ENCODE measurements around the gene NKD1.

Gene NKD1

DNA sequence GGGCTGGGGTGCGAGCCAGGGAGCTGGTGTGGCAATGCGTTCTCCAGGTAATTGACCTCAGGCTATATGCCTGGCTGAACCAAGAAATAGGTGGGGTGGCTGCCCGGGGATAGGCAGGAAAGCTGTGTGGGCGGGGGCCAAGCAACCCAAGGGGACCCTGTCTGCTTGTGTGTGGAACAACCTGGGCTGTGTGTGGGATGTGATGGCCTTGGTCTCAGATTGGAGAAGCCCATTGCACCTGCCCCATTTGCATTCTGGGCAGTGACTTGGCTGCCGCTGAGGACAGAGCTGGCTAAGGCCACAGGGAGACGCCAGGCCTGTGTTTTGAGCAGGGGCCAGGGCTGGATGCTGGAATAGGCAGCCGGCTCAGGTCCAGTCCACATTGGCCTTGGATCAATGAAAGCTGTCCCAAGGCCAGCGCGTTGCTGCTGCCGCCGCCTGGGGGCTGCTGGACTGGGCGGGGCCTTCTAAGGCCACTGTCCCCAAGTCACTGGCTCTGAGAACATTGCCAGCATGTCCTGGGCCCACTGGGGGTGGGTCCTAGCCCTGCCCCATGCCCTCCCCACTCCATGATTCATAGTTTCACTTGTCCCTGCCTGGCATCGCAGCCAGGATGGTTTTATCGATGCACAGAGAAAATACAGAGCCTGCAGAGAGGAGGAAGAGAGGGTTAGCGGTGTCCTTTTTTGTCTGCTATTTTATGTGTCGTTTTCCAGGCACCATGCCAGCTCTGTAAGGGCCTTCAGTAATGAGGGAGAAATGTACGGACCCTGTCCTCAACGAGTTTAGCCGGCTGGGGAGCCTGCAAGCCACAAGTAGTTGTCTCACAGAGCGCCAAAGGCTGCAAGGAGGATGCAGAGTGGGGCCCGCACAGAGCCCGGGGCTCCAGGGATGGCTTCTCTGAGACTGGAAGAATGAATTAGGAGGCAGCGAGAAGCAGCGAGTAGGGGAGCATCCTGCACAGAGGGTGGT, 43.9 kb downstream of the NKD1 start:
- Histone ChIP-seq H3K4me1 (no peaks in the 10 kb centered on the region), H3K36me3 (no peaks in the 10 kb centered on the region), H3K4me3 (ENCODE audit: low read depth, low read length) (no peak overlapping the region), H3K9me3 (no peaks in the 10 kb centered on the region), H3K27me3 (no peaks in the 10 kb centered on the region)
- TF ChIP-seq, protein P1, sequence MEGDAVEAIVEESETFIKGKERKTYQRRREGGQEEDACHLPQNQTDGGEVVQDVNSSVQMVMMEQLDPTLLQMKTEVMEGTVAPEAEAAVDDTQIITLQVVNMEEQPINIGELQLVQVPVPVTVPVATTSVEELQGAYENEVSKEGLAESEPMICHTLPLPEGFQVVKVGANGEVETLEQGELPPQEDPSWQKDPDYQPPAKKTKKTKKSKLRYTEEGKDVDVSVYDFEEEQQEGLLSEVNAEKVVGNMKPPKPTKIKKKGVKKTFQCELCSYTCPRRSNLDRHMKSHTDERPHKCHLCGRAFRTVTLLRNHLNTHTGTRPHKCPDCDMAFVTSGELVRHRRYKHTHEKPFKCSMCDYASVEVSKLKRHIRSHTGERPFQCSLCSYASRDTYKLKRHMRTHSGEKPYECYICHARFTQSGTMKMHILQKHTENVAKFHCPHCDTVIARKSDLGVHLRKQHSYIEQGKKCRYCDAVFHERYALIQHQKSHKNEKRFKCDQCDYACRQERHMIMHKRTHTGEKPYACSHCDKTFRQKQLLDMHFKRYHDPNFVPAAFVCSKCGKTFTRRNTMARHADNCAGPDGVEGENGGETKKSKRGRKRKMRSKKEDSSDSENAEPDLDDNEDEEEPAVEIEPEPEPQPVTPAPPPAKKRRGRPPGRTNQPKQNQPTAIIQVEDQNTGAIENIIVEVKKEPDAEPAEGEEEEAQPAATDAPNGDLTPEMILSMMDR (IDR thresholded peaks at IDR 0.05; ENCODE audit: low read depth, low read length), result no peak
- no peak for DNase-seq

DNA sequence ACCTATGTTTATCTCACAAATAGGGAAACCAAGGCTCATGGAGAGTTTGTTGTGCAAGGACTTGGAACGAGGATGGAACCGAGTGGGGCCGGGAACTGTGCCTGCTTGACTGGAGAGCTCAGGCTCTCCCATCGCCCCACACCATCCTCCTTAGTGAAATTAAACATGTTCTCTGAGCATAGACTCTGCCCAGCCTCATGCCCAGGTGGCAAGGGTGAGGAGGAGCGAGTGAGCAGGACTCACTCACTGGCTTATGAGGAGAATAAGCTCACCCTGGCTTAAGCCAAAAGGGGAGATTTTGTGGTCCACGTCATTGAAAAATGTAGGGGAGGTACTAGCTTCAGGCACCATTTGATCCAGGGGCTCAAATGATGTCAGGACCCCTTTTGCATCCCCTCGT, 44.8 kb downstream of the NKD1 start:
- no peak overlapping the region for H3K4me3 ChIP-seq (ENCODE audit: low read depth, low read length)
- DNase-seq, result no peak
- H3K36me3 ChIP-seq, result no peaks in the 10 kb centered on the region
- no peaks in the 10 kb centered on the region for H3K4me1 ChIP-seq
- H3K9me3 ChIP-seq, result no peaks in the 10 kb centered on the region
- TF ChIP-seq, protein P1 (IDR thresholded peaks at IDR 0.05; ENCODE audit: low read depth, low read length), result no peak
- H3K27me3 ChIP-seq, result no peaks in the 10 kb centered on the region

DNA sequence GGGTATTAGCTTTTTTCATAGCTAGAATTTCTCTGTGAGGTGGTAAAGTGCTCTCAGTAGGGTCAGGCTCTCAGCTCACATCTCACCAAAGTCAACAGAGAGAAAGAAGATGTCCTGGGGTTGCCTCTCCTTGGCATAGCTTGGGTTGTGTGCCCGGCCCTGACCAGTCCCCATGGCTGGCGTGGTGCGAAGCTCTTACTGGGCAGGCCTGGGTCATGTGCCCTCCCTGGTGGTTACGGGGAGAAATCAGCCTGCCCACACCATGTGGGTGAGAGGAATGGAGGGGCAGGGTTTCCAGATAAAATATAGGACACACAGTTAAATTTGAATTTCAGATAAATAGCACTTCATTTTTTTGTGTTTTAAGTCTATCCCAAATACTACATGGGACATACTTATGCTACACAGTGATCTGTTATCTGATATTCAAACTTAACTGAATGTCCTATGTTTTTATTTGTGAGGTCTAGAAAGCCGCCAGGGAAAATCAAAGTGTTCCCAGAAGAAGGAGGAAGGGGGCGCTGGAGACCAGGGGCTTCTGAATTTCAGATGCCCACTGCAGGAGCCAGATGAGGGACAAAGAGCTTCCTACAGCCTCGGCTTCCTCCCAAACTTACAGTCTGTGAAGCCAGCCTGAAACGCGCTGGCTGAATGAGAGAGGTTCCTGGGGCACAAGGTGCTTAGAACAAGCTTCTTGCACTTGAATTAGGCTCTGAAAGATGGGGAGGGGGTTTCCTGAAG, 45.4 kb downstream of the NKD1 start:
- H3K9me3 ChIP-seq, result no peaks in the 10 kb centered on the region
- H3K4me1 ChIP-seq, result no peaks in the 10 kb centered on the region
- no peaks in the 10 kb centered on the region for H3K36me3 ChIP-seq
- no peak overlapping the region for H3K4me3 ChIP-seq (ENCODE audit: low read depth, low read length)
- no peak for DNase-seq
- no peaks in the 10 kb centered on the region for H3K27me3 ChIP-seq
- TF ChIP-seq, protein P1 (IDR thresholded peaks at IDR 0.05; ENCODE audit: low read depth, low read length), result peak; percentile 20; the same call in 1 of the 2 replicates

DNA sequence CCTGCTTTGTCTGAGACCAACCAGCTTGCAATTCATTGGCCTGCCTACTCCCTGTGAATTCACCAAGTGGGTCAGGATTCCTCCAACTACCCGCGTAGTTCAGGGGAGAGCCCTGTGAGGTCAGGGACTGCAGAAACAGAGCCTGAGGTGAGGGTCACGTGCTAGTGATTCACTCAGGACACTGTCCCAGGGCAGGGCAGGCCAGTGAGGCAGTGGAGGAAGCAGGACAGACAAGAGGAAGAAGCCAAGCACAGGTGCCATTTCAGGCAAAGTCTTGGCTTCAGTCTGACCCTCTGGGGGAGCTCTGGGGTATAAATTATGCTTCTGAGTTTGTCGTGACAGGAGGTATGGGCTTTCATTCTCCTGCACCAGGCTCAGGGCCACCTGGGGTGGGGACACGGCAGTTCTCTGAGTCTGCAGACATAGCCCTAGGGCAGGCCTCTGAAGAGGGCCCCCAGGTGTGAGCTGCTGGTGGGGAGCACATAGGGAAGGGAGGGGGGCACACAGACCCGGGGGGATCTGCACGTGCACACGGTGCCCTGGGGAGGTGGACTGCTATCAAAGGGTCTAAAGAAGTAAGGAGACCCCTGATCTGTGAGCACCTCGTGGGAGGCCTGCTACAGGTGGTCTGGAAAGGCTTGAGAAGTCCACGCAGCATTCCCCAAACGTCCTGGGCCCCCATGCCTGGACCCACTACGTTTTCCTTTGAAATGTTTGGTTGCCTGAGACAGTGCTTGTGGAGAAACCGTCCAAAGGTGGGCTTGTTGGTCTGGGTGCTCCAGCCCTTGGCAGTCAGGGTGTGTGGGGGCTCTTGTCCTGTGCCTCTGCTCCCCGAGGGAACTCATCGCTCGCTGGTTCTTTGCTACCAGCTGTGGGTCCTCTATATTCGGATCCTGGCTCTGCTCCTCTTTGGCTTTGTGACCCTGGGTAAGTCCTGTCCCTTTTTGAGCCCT, 46.4 kb downstream of the NKD1 start:
- H3K4me3 ChIP-seq (ENCODE audit: low read depth, low read length), result no peak overlapping the region
- no peaks in the 10 kb centered on the region for H3K36me3 ChIP-seq
- H3K27me3 ChIP-seq, result no peaks in the 10 kb centered on the region
- H3K4me1 ChIP-seq, result no peaks in the 10 kb centered on the region
- TF ChIP-seq, protein P1 (IDR thresholded peaks at IDR 0.05; ENCODE audit: low read depth, low read length), result no peak
- no peaks in the 10 kb centered on the region for H3K9me3 ChIP-seq
- no peak for DNase-seq

DNA sequence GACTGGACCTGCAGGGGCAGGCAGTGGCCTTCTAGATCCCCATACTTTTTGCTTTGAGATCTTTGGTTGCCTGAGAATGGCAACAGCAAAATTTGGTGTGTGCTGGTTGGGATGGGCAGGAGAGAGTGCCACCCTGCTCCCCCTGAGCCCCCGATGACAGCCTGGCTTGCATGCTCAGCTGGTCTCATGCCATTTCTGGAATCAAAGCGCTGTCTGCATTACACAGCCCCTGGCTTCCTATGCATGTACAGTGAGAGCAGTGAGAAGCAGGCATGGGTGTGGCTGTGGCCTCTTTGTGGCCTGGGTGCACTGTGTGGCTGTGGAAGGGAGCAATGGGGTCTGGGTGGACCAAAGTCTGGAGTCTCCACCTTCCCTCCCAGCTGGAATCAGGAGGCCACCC, 47.7 kb downstream of the NKD1 start:
- TF ChIP-seq, protein P1 (IDR thresholded peaks at IDR 0.05; ENCODE audit: low read depth, low read length), result no peak
- Histone ChIP-seq H3K9me3 (no peaks in the 10 kb centered on the region), H3K4me3 (ENCODE audit: low read depth, low read length) (no peak overlapping the region), H3K27me3 (no peaks in the 10 kb centered on the region), H3K4me1 (no peaks in the 10 kb centered on the region), H3K36me3 (no peaks in the 10 kb centered on the region)
- DNase-seq, result no peak

All from BE2C (cell line).